T-helper 1 cell treated with Interleukin-12 subunit alpha and Interleukin-12 subunit beta and Interleukin-4 antibody, amounts not matched to agents 30 μg/mL and 1 μg/mL, for 36 hours (primary cell): Measurements from ENCODE around the gene NEK11.

Experiments
- H3K27ac Mint-ChIP-seq: one replicate; pipeline ENCODE4 v1.8.0; 2021; ENCODE audit warnings: mild to moderate bottlenecking, mixed read lengths
- H3K27me3 Mint-ChIP-seq: one replicate; pipeline ENCODE4 v1.8.0; 2021; ENCODE audit warnings: low read depth, mixed read lengths
- H3K36me3 Mint-ChIP-seq: one replicate; pipeline ENCODE4 v1.8.0; 2021; ENCODE audit warnings: low read depth, mixed read lengths
- H3K4me1 Mint-ChIP-seq: one replicate; pipeline ENCODE4 v1.8.0; 2021; ENCODE audit warnings: low read depth, mixed read lengths
- H3K4me3 Mint-ChIP-seq: one replicate; pipeline ENCODE4 v1.8.0; 2021; ENCODE audit warnings: mild to moderate bottlenecking, moderate library complexity, mixed read lengths
- H3K9me3 Mint-ChIP-seq: one replicate; pipeline ENCODE4 v1.8.0; 2021; ENCODE audit warnings: mixed read lengths

Gene NEK11

DNA sequence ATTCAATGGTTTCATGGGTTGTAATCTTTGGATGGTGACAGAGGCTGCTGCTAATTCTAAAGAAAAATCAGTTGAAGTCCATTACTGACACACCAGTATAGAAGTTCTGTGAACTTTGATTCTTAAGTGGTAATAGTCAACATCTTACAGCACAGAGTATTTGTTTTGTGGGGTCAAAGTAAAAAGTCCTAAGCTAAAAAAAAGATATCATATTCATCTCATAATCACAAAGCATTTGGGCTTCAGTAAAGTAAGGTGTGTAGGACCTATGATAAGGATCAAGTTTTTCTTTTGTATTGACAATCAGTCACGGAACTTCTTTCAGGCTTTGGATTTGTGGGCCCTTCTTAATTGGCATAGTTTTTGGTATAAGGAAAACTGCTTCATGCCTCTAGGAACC is 1.1 kb upstream of the NEK11 start:
- peaks cover 5% of the 10 kb centered on the region for H3K27me3 Mint-ChIP-seq
- peaks cover 36% of the 10 kb centered on the region for H3K4me1 Mint-ChIP-seq
- H3K36me3 Mint-ChIP-seq: peaks cover 35% of the 10 kb centered on the region
- peak overlapping the region; percentile 82 for H3K4me3 Mint-ChIP-seq
- H3K27ac Mint-ChIP-seq: peak overlapping the region; percentile 90
- no peaks in the 10 kb centered on the region for H3K9me3 Mint-ChIP-seq

DNA sequence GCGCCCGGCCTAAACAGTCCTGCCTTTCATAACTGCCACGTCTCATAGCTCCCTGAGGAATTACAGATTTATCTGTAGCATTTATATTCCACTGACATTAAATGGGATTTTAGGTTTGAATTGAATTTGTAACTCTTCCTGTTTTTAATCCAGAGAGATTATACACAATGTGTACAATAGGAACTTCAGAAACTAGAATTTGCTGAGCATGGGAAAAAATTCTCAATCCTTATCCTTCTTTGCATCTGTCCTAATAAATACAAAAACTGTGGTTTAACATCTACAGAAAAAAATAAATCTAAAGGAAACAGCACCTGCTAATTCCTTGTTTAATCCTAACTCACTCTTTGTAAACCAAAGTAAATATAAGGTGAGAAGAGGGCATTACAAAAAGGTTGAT is 2.2 kb downstream of the NEK11 start:
- Mint-ChIP-seq H3K9me3 (no peaks in the 10 kb centered on the region), H3K27ac (no peak overlapping the region), H3K4me3 (no peak overlapping the region), H3K36me3 (peaks cover 17% of the 10 kb centered on the region), H3K4me1 (peaks cover 24% of the 10 kb centered on the region), H3K27me3 (peaks cover 10% of the 10 kb centered on the region)

DNA sequence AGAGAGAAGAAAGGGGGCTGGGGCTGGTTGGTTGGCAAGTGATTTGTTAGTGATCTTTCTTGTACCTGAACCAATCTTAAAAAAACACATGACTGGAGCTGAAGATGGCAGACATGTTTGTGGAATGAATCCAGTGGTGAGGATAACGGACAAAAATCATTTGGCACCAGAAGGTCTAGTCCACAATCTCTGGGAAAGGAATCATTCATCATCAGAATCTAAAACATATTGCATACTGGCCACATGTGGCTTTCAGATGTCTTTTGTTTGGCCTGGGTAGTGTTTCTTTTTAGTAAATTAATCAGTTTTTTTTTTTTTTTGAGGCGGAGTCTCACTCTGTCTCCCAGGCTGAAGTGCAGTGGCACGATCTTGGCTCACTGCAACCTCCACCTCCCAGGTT is 5.0 kb downstream of the NEK11 start:
- Mint-ChIP-seq H3K9me3 (no peaks in the 10 kb centered on the region), H3K4me1 (peaks cover 6% of the 10 kb centered on the region), H3K36me3 (peaks cover 2% of the 10 kb centered on the region), H3K4me3 (no peak overlapping the region), H3K27me3 (peaks cover 10% of the 10 kb centered on the region), H3K27ac (no peak overlapping the region)

DNA sequence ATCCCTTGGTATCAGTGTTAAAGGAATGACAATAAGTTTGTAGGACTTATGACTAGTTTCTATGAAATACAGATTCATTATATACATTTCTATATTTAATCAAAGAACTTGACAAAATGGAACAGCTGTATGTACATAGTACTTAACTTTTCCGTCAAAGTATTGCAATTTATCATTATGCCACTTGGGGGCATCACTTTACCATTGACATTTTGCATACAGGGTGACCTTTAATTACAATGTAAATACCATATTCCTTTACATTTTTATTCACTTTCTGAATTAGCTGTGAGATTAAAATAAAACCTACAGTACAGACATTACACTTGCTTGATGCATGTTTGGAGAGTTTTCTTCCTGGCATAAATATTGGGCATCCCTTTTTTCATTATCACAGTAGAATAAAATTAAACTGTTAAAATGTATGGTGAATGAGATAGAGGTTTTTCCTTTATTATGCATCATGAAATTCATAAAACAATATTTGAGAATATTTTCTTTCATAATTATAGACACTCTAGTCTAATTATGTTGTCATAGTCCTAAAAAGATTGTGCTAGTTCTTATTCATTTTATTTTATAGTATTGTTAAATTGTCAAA is 6.9 kb downstream of the NEK11 start:
- Mint-ChIP-seq H3K9me3 (no peaks in the 10 kb centered on the region), H3K4me3 (no peak overlapping the region), H3K27me3 (peaks cover 10% of the 10 kb centered on the region), H3K4me1 (no peaks in the 10 kb centered on the region), H3K27ac (no peak overlapping the region), H3K36me3 (peaks cover 2% of the 10 kb centered on the region)

DNA sequence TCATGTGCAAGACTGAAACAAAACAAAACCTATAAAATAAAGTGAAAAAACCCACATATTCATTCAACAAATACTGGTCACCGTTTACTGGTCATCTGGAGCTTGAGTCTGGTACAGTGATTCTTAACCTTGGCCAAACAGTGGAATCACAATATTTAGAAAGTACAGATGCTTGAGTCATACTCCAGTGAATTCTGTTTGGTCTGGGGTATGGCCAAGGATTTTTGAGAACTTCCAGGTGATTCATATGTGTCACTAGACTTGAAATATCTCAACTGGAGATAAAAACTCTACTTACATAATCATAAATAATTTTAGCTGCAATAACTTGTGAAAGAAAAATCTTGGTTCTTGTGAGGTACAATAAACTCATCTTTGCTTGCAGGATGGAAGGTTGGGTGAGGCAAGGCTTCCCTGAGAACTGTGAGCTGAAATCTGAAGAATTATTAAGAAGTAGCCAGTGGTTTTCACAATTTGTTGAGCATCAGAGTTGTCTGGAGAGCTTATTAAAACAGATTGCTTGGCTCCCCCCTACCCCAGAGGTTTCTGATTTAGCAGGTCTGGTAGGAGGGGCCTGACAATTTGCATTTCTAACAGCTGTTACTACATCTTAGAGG is 9.6 kb downstream of the NEK11 start:
- H3K27me3 Mint-ChIP-seq: peaks cover 4% of the 10 kb centered on the region
- H3K36me3 Mint-ChIP-seq: peaks cover 4% of the 10 kb centered on the region
- H3K9me3 Mint-ChIP-seq: peaks cover 6% of the 10 kb centered on the region
- peaks cover 7% of the 10 kb centered on the region for H3K4me1 Mint-ChIP-seq
- no peak overlapping the region for H3K4me3 Mint-ChIP-seq
- no peak overlapping the region for H3K27ac Mint-ChIP-seq

DNA sequence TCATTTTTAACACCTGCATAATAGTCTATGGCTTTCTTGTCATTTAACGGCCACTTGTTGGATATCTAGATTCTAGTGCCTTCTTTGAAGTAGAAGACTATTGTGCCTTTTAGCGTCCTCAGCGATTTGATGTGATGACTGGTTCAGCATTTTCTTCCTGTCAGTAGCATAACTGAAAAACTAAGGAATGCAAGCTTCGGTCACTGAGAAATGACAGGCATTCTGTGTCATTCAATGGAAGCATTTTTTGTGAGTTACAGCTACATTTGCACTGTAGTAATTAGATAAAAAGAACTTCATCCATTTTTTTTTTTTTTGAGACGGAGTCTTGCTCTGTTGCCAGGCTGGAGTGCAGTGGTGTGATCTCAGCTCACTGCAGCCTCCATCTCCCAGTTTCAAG is 10.3 kb downstream of the NEK11 start:
- H3K9me3 Mint-ChIP-seq: peaks cover 10% of the 10 kb centered on the region
- peaks cover 8% of the 10 kb centered on the region for H3K36me3 Mint-ChIP-seq
- no peak overlapping the region for H3K4me3 Mint-ChIP-seq
- no peaks in the 10 kb centered on the region for H3K27me3 Mint-ChIP-seq
- peaks cover 13% of the 10 kb centered on the region for H3K4me1 Mint-ChIP-seq
- no peak overlapping the region for H3K27ac Mint-ChIP-seq

DNA sequence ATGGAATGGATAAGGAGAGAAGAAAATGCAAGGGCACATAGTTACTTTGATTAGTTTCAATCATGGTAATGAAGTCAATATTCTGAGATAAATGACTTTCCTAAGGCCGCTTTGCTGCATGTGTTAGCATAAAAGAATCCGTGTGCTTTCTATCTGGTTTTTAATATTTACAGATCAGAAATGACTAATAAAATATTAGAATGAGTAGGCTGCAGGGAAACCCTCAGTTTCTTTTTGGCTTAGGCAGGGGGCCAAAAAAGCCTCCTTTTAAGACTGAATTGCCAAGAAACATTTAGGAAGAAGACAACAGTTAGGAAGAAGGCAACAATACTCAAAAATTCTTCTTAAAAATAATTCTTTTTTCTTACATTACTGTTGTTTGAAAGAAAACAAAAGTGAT is 11.6 kb downstream of the NEK11 start:
- no peaks in the 10 kb centered on the region for H3K27me3 Mint-ChIP-seq
- H3K9me3 Mint-ChIP-seq: peaks cover 17% of the 10 kb centered on the region
- H3K27ac Mint-ChIP-seq: no peak overlapping the region
- H3K36me3 Mint-ChIP-seq: peaks cover 13% of the 10 kb centered on the region
- H3K4me1 Mint-ChIP-seq: peaks cover 21% of the 10 kb centered on the region
- H3K4me3 Mint-ChIP-seq: no peak overlapping the region

DNA sequence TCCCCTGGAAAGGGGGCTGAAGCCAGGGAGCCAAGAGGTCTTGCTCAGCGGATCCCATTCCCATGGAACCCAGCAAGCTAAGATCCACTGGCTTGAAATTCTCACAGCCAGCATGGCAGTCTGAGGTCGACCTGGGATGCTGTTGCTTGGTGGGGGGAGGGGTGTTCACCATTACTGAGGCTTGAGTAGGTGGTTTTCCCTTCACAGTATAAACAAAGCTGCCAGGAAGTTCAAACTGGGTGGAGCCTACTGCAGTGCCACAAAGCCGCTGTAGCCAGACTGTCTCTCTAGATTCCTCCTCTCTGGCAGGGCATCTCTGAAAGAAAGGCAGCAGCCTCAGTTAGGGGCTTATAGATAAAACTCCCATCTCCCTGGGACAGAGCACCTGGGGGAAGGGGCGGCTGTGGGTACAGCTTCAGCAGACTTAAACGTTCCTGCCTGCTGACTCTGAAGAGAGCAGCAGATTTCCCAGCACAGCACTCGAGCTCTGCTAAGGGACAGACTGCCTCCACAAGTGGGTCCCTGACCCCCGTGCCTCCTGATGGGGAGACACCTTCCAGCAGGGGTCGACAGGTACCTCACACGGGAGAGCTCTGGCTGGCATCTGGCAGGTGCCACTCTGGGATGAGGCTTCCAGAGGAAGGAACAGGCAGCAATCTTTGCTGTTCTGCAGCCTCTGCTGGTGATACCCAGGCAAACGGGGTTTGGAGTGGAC is 15.8 kb downstream of the NEK11 start:
- H3K4me3 Mint-ChIP-seq: peak overlapping the region; percentile 31
- peak overlapping the region; percentile 68 for H3K27ac Mint-ChIP-seq
- peaks cover 25% of the 10 kb centered on the region for H3K4me1 Mint-ChIP-seq

DNA sequence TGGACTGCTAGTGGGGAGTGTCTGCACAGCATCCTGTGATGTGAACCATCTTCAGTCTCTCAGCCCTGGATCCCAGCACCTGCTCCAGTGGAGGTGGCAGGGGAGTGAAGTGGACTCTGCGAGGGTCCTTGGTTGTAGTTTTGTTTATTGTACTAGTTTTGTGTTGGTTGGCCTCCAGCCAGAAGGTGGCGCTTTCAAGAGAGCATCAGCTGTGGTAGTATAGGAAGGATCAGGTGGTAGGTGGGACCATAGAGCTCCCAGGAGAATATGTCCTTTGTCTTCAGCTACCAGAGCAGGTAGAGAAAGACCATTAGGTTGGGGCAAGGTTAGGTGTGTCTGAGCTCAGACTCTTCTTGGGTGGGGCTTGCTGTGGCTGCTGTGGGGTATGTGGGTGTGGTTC is 20.9 kb downstream of the NEK11 start:
- Mint-ChIP-seq H3K4me1 (peaks cover 14% of the 10 kb centered on the region), H3K9me3 (peaks cover 42% of the 10 kb centered on the region), H3K27ac (no peak overlapping the region)

More for the DNA sequence above, 15.8 kb downstream of the NEK11 start:
- Mint-ChIP-seq H3K36me3 (peaks cover 35% of the 10 kb centered on the region), H3K9me3 (peaks cover 50% of the 10 kb centered on the region), H3K27me3 (peaks cover 28% of the 10 kb centered on the region)

DNA sequence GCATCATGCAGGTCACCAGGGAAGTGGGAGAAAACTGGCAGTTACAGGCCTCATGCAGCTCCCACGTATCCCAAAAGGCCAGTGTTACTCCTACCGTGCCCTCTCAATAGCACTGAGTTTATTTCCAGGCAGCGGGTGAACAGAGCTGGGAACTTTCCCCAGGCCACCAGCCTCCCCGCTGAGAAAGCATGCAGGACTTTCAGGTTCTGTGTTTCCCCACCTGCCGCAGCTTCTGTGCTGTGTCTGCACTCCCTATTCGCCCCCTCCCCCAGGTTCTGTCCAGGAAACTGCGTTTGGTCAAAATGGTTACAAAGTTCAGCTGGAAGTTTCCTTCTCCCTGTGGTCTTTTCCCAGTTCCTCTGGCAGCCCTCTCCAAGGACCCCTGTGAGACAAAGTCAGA is 21.4 kb downstream of the NEK11 start:
- Mint-ChIP-seq H3K36me3 (peaks cover 25% of the 10 kb centered on the region), H3K4me3 (no peak overlapping the region), H3K4me1 (peaks cover 11% of the 10 kb centered on the region), H3K27me3 (peaks cover 28% of the 10 kb centered on the region), H3K9me3 (peaks cover 38% of the 10 kb centered on the region), H3K27ac (no peak overlapping the region)

More for the DNA sequence above, 20.9 kb downstream of the NEK11 start:
- H3K27me3 Mint-ChIP-seq: peaks cover 28% of the 10 kb centered on the region
- no peak overlapping the region for H3K4me3 Mint-ChIP-seq
- peaks cover 27% of the 10 kb centered on the region for H3K36me3 Mint-ChIP-seq

DNA sequence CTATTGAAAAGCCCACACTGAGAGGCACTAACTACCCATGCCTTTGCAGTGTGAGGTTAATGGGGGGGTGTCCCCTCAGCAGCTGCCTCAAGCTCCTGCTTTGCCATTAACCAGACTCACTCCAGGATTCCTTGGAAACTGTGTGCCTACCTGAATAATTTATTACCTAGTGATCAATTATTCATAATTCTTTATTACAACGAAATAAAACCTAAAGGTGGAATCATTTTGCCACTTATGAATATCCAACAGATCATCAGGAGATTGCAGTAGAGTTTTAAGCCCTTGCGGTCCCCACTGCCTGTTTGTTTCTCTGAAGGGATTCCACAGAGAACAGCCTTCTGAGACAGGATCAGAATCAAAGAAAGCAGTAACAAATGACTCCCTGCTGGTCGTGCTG is 23.3 kb downstream of the NEK11 start:
- H3K4me1 Mint-ChIP-seq: peaks cover 9% of the 10 kb centered on the region
- peaks cover 8% of the 10 kb centered on the region for H3K36me3 Mint-ChIP-seq
- no peak overlapping the region for H3K27ac Mint-ChIP-seq
- H3K4me3 Mint-ChIP-seq: no peak overlapping the region
- peaks cover 23% of the 10 kb centered on the region for H3K27me3 Mint-ChIP-seq
- peaks cover 18% of the 10 kb centered on the region for H3K9me3 Mint-ChIP-seq

DNA sequence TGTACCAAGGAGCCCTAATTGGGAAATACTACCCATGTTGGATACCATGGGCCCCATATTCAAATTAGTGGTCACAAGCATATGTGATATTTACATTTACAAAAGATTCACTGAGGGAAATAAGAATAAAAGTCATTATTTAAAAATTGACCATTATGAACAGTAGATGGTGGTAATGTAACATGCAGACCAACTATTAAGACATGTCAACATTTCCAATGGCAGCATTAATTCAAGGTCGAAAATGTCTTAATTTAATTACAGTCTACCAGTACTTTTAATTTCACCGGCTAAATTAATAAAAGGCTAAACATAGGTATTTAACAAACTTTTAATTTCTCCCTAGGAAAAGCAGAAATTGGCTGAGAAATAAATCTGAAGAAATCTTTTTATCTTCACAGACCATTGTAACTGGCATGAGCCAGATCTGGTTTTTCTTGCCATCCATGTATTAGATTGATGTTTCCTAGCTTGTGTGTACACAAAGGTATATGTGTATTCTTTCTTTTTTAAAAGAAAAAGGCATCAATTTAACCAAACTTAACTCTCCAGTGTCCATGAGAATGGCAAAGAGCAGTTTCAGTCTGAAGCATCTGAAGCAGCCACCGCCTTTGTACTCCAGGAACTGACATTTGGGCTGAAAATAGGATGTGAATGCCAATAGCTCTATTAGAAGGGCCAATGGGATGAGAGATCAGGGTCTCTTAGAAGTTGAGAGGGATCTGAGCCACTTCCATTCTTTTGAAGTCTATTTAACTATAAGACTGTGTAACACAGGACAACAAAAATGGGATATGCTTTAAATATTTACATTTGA is 26.6 kb downstream of the NEK11 start:
- Mint-ChIP-seq H3K36me3 (no peaks in the 10 kb centered on the region), H3K27me3 (no peaks in the 10 kb centered on the region), H3K9me3 (no peaks in the 10 kb centered on the region), H3K27ac (no peak overlapping the region), H3K4me3 (no peak overlapping the region), H3K4me1 (no peaks in the 10 kb centered on the region)

DNA sequence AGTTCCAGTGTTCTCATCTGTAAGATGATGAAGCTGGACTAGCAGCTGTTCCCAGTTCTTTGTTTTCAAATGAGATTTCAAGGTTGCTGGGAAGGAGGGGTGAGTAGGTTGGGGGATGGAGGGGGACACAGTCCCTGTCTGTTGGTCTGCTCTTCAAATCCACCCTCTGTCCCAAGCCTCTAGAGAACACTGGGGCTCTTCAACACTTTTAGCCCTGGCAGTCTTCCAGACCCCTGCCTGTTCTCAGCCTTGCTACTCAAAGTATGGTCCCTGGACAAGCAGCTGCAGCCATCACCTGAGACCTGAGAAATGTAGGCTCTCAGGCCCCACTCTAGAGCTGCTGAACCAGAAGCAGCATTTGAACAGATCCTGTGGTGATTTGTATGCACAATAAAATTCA is 41.3 kb downstream of the NEK11 start:
- Mint-ChIP-seq H3K36me3 (no peaks in the 10 kb centered on the region), H3K27ac (no peak overlapping the region), H3K4me3 (no peak overlapping the region), H3K4me1 (peaks cover 10% of the 10 kb centered on the region), H3K27me3 (peaks cover 24% of the 10 kb centered on the region), H3K9me3 (no peaks in the 10 kb centered on the region)

DNA sequence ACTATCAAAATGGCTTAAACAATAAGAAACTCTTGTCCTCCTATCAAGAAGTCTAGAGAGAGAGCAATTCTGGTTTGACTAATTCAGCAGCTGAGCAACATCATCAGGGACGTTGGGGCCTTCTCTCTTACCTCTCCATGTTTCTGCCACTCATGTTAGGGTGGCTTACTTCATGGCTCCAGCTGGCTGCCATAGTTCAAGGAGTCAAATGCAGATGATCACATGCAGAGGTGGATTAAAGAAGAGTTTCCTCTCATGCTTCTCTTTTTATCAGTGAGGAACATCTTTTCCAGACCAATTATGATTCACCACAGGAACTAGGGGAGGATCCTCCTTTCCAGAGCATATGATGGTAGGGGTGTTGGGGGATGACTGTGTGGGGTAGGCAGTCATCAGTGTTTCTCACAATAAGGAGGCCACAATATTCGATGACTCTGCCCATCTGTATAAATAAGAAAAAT is 45.5 kb downstream of the NEK11 start:
- no peaks in the 10 kb centered on the region for H3K36me3 Mint-ChIP-seq
- H3K4me1 Mint-ChIP-seq: peaks cover 10% of the 10 kb centered on the region
- no peak overlapping the region for H3K27ac Mint-ChIP-seq
- no peak overlapping the region for H3K4me3 Mint-ChIP-seq
- H3K9me3 Mint-ChIP-seq: no peaks in the 10 kb centered on the region
- H3K27me3 Mint-ChIP-seq: peaks cover 30% of the 10 kb centered on the region
